Measurements from ENCODE around the gene NUBPL.
"Not testable (repeated sequence)": the region's sequence is repeated elsewhere in the genome, so short reads cannot be mapped to it uniquely, and the experiment has no call there.

NUBPL gene

DNA sequence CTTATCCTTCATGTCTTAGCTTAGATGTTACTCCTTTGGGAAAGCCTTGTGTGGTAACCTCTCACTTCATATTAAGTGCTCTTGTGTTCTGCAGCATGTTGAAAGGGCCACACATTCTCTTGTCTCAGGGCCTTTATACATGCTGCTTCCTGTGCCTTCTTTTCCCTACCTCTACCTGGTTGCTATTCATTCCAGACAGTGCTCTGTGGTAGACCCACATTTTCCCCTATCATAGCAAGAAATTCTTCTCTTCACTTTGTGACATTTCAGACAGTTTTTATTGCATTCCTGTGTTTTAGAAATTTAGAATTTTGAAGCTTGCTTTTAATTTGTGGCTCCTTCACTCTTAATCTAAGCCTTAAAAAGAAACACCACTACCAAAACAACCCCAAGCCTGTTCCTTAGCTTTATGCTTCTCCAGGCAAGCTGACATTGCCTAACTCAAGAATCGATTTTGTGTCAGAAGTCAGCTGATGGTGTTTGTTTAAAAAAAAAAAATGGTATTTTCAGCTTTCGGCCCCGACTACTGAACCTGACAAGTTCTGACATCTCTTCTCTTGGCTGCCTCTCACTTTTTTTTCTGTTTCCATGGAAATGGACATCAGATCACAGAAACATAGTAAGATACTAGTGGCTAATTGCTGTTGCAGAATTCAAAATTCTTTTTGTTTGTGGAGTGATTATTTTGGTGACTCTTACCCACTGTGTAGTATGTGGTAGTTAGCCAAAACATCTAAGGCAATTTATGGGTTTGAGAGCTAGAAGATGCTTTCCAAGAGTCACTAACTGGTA, 156.3 kb downstream of the NUBPL start:
- H3K27me3 Mint-ChIP-seq, result no peaks in the 10 kb centered on the region
- ATAC-seq (no peak), DNase-seq (no peak)
- peaks cover 5 to 14% of the 10 kb centered on the region in 2 donors for H3K9me3 Mint-ChIP-seq
- peak overlapping the region in 1 of 2 donors; percentile 28 for H3K27ac Mint-ChIP-seq
- H3K4me3 Mint-ChIP-seq, result no peak overlapping the region
- no peaks in the 10 kb centered on the region for H3K4me1 Mint-ChIP-seq

DNA sequence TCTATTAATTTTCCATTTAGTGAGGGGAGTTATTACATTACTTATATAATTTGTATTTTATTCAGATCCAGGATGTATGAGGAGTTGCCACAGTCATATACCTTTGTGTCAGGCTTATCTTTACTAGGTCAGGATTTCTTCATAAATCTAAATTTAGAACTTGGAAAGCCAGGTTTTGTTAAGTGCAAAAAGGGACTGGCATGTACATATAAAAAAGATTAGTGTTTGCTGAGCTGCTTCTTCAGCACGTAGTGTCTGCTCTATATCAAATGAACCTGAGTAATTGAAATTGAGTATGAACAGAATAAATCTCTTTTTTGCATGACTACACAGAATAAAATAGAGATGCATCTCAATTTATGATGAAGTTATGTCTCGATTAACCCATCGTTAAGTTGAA, 157.4 kb downstream of the NUBPL start:
- H3K4me3 Mint-ChIP-seq, result no peak overlapping the region
- no peak overlapping the region for H3K27ac Mint-ChIP-seq
- H3K27me3 Mint-ChIP-seq, result no peaks in the 10 kb centered on the region
- no peak for ATAC-seq
- no peak for DNase-seq
- H3K9me3 Mint-ChIP-seq, result peaks cover 12 to 14% of the 10 kb centered on the region in 2 donors
- H3K4me1 Mint-ChIP-seq, result no peaks in the 10 kb centered on the region

DNA sequence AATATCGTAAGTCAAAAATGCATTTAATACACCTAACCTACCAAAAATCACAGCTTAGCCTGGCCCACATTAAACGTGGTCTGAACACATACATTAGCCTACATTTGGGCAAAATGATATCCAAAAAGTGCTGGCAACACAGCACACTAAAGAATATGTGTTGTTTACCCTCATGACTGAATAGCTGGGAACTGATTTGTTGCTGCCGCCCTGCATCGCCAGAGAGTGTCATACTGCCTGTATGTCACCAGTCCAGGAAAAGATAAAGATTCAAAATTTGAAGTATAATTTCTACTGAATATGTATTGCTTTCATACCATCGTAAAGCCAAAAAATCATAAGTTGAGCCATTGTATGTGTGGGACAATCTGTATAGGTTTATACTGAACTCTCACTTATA, 157.8 kb downstream of the NUBPL start:
- H3K4me1 Mint-ChIP-seq, result no peaks in the 10 kb centered on the region
- H3K27ac Mint-ChIP-seq, result no peak overlapping the region
- DNase-seq (no peak), ATAC-seq (no peak)
- H3K27me3 Mint-ChIP-seq, result no peaks in the 10 kb centered on the region
- H3K4me3 Mint-ChIP-seq, result no peak overlapping the region
- H3K9me3 Mint-ChIP-seq, result peaks cover 13 to 14% of the 10 kb centered on the region in 2 donors

DNA sequence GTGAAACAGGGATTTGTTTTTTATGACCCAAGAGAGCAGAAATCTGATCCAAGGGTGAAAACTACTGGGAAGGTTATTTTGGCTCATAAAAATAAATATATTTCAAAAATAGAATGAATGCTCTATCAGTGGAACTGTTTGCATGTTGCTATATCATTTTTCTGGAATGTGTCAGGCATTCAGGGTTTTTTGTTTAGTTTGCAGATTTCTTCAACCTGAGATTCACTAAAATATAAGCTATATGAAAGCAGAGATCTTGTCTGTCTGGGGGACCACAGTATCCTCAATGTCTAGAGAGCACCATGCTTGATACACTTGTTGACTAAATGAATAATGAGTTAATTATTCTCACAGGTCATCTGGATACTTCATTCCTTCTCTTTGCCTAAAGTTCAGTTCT, 165.1 kb downstream of the NUBPL start:
- H3K4me3 Mint-ChIP-seq, result no peak overlapping the region
- no peaks in the 10 kb centered on the region for H3K4me1 Mint-ChIP-seq
- no peak overlapping the region for H3K27ac Mint-ChIP-seq
- H3K27me3 Mint-ChIP-seq, result no peaks in the 10 kb centered on the region
- H3K9me3 Mint-ChIP-seq, result peaks cover 16 to 23% of the 10 kb centered on the region in 2 donors
- DNase-seq, result no peak
- no peak for ATAC-seq

DNA sequence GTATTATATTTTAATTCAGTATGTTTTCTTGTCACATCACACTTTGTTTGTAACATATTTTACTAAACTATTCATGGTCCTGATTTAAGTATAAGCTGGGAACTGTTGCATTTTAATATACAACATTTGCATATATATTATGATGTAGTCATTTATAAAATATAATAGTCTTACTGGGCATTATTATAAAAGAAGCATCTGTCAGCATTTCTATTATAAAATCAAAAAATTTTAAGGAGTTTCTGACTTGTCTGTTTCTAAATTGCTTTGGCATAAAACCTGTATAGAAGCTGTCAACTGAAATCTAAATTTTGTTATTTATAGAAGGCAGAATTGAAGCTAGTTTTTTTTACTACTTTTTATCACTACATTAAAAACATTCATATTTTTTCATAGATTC, 166.6 kb downstream of the NUBPL start:
- DNase-seq (no peak), ATAC-seq (no peak)
- no peaks in the 10 kb centered on the region for H3K4me1 Mint-ChIP-seq
- no peak overlapping the region for H3K27ac Mint-ChIP-seq
- peaks cover 12 to 16% of the 10 kb centered on the region in 2 donors for H3K9me3 Mint-ChIP-seq
- no peak overlapping the region for H3K4me3 Mint-ChIP-seq
- no peaks in the 10 kb centered on the region for H3K27me3 Mint-ChIP-seq

DNA sequence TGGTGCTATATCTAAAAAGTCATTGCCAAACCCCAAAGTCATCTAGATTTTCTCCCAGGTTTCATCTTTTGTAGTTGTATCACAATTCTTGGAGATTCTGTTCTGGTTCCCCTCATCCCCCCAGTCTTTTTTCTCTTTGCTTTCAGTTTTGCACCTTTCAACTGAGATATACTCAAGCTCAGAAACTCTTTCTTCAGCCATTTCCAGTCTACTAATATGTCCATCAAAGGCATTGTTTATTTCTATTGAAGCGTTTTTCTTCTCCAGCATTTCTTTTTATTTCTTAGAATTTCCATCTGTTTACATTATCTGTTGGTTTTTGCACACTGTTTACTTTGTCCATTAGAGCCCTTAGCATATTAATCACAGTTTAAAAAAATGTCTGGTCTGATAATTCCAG, 179.5 kb downstream of the NUBPL start:
- no peaks in the 10 kb centered on the region for H3K27me3 Mint-ChIP-seq
- ATAC-seq (no peak), DNase-seq (no peak)
- H3K4me3 Mint-ChIP-seq, result no peak overlapping the region
- peak overlapping the region in 1 of 2 donors; percentile 1 for H3K27ac Mint-ChIP-seq
- H3K9me3 Mint-ChIP-seq, result peaks cover 24 to 26% of the 10 kb centered on the region in 2 donors
- H3K4me1 Mint-ChIP-seq, result no peaks in the 10 kb centered on the region

DNA sequence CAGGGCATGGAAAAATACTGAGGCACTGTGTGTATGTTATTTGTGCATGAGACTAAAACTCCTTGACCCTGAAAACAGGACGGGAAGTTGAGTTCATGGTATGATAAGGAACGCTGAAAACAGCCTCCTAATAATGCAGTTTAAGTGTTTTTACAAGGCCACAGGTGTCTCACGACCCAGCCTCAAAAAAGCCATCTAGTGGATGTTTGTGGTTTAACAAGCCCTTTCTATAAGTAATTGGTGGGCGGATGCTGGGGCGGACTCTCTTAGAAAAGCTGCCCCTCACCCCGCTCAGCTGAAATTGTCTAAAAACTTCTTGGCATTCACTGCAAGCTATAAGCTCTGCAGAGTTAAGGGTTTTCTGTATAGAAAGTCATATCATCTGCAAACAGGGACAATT, 184.5 kb downstream of the NUBPL start:
- no peaks in the 10 kb centered on the region for H3K27me3 Mint-ChIP-seq
- H3K27ac Mint-ChIP-seq, result no peak overlapping the region
- no peaks in the 10 kb centered on the region for H3K4me1 Mint-ChIP-seq
- ATAC-seq (no peak), DNase-seq (no peak)
- H3K9me3 Mint-ChIP-seq, result peaks cover 44 to 47% of the 10 kb centered on the region in 2 donors
- H3K4me3 Mint-ChIP-seq, result no peak overlapping the region

DNA sequence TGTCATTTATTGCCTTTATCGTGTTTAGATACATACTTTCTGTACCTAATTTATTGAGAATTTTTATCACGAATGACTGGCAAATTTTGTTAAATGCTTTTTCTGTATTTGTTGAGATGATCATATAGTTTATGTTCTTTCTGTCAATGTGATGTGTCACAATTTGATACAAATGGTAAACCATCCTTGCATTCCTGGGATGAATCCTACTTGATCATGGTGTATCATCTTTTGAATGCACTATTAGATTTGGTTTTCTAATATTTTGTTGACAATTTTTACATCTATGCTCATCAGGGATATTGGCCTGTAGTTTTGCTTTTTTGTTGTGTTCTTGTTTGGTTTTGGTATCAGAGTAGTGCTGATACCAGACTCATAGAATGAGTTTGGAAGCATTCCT, 185.1 kb downstream of the NUBPL start:
- ATAC-seq, result no peak
- no peaks in the 10 kb centered on the region for H3K27me3 Mint-ChIP-seq
- H3K4me3 Mint-ChIP-seq, result no peak overlapping the region
- no peak for DNase-seq
- H3K9me3 Mint-ChIP-seq, result peaks cover 45 to 48% of the 10 kb centered on the region in 2 donors
- no peak overlapping the region for H3K27ac Mint-ChIP-seq
- no peaks in the 10 kb centered on the region for H3K4me1 Mint-ChIP-seq

DNA sequence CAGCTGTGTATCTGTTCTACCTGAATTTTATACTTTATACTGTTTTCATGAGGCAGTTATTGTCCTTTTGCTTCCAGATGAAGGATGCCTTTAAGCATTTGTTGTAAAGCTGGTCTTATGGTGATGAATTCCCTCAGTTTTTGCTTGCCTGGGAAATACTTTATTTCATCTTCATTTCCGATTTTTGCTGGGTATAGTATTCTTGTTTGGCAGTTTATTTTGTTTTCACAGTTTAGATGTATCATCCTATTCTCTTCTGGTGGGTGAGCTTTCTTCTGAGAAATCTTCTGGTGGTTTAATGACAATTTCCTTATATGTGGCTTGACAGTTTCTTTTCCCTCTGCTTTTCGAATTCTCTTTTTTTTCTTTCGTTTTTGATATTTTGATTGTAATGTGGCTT, 188.1 kb downstream of the NUBPL start:
- H3K9me3 Mint-ChIP-seq, result peaks cover 40 to 66% of the 10 kb centered on the region in 2 donors
- no peak overlapping the region for H3K4me3 Mint-ChIP-seq
- no peaks in the 10 kb centered on the region for H3K4me1 Mint-ChIP-seq
- H3K27me3 Mint-ChIP-seq, result no peaks in the 10 kb centered on the region
- ATAC-seq (no peak), DNase-seq (no peak)
- H3K27ac Mint-ChIP-seq, result no peak overlapping the region

DNA sequence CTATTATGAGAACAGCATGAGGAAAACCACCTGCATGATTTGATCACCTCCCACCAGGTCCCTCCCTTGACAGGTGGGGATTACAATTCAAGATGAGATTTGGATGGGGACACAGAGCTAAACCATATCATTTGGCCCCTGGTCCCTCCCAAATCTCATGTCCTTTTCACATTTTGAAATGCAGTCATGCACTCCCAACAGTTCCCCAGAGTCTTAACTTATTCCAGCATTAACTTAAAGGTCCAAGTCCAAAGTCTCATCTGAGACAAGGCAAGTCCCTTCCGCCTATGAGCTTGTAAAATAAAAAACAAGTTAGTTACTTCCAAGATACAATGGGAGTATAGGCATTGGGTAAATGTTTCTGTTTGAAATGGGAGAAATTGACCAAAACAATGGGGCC, 189.8 kb downstream of the NUBPL start:
- H3K27ac Mint-ChIP-seq, ATAC-seq, H3K27me3 Mint-ChIP-seq, H3K4me1 Mint-ChIP-seq, H3K4me3 Mint-ChIP-seq, DNase-seq: not testable (repeated sequence)
- H3K9me3 Mint-ChIP-seq, result peaks cover 40 to 62% of the 10 kb centered on the region in 2 donors

DNA sequence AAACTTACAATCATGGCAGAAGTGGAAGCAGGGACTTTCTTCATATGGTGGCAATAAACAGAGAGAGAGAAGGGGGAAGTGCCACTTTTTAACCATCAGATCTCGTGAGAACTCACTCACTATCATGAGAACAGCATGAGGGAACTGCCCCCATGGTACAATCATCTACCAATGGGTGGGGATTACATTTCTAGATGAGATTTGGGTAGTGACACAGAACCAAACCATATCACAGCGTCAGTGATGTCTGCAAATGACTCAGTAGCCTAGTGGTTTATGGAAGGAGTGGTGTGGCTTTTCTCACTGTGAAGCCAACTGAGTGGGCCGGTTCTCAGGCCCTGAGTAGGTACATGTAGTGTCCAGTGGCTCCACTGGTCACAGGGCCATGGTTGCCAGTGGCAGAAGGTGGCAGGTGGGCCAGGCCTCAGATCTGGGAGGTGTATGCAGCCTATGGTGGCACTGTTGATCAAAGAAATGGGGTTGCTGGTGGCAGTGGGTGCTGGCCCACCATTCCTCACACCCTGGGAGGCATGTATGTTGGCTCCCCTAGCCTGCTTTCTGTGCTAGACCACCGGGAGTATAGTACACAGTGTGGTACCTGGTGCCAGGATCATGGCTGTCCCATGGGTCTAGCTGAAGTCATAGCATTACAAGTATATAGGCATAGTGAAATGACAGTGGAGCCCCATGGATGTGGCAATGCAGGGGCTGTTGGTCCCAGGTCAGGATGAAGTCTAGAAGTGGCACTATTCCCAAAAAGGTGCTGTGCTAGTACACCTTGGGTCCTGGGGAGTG, 191.9 kb downstream of the NUBPL start:
- H3K9me3 Mint-ChIP-seq, result peaks cover 40 to 52% of the 10 kb centered on the region in 2 donors
- DNase-seq (no peak), ATAC-seq (peak; percentile 42)
- H3K27ac Mint-ChIP-seq, result no peak overlapping the region
- H3K4me3 Mint-ChIP-seq, result no peak overlapping the region
- no peaks in the 10 kb centered on the region for H3K27me3 Mint-ChIP-seq
- H3K4me1 Mint-ChIP-seq, result no peaks in the 10 kb centered on the region

DNA sequence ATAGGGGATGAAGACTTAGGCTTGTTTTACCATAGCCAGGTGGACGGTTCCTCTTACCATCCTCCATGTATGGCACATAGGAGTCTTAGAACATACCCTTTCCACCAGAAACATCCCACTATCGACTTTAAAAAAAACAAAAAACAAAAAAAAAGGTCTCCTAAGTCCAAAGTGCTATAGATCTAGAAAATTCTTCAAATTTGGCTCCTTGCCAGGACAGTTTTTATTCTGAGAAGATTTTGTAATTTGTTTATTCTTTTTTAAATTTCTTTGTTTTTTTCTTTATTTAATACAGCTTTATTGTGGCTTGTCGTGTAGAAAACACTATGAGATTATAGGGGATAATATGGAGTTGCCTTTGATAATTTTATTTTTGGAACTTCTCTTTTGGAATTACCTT, 197.7 kb downstream of the NUBPL start:
- no peaks in the 10 kb centered on the region for H3K4me1 Mint-ChIP-seq
- H3K4me3 Mint-ChIP-seq, result no peak overlapping the region
- ATAC-seq, result no peak
- peaks cover 4 to 8% of the 10 kb centered on the region in 2 donors for H3K9me3 Mint-ChIP-seq
- no peaks in the 10 kb centered on the region for H3K27me3 Mint-ChIP-seq
- no peak overlapping the region for H3K27ac Mint-ChIP-seq
- DNase-seq, result no peak

DNA sequence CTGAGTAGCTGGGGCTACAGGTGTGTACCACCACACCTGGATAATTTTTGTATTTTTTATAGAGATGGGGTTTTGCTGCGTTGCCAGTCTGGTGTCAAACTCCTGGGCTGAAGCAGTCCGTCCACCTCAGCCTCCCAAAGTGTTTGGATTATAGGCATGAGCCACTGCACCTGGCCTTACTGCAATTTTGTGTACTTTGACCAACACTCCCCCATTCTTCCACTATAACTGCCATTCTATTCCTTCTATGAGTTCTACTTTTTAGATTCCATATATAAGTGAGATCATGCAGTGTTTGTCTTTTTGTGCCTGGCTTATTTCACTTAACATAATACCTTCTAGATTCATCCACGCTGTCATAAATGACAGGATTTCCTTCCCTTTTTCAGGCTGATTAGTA, 199.1 kb downstream of the NUBPL start:
- no peak for DNase-seq
- ATAC-seq, result no peak
- no peak overlapping the region for H3K4me3 Mint-ChIP-seq
- H3K9me3 Mint-ChIP-seq, result peaks cover 0 to 8% of the 10 kb centered on the region in 2 donors
- peak overlapping the region in 1 of 2 donors; percentile 28 for H3K27ac Mint-ChIP-seq
- no peaks in the 10 kb centered on the region for H3K4me1 Mint-ChIP-seq
- no peaks in the 10 kb centered on the region for H3K27me3 Mint-ChIP-seq

DNA sequence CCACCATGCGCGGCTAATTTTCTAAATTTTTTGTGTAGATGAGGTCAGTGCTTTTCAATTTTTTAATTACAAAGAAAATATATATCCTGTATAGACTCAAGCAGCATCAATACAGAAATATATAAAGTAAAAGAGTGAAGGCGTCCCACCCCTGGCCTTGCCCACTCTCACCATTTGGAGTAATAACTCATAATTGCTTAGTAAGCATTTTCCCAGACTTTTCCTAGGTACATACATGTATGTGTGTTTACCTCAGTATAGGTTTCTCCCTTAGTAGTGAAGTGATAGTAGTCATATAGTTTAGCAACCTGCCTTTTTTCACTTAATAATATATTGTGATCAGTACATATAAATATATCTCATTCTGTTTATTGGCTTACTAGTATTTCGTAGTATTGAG, 200.1 kb downstream of the NUBPL start:
- Mint-ChIP-seq H3K4me3 (no peak overlapping the region), H3K9me3 (peaks cover 0 to 8% of the 10 kb centered on the region in 2 donors), H3K4me1 (no peaks in the 10 kb centered on the region), H3K27me3 (no peaks in the 10 kb centered on the region), H3K27ac (no peak overlapping the region)
- no peak for DNase-seq
- ATAC-seq, result no peak

DNA sequence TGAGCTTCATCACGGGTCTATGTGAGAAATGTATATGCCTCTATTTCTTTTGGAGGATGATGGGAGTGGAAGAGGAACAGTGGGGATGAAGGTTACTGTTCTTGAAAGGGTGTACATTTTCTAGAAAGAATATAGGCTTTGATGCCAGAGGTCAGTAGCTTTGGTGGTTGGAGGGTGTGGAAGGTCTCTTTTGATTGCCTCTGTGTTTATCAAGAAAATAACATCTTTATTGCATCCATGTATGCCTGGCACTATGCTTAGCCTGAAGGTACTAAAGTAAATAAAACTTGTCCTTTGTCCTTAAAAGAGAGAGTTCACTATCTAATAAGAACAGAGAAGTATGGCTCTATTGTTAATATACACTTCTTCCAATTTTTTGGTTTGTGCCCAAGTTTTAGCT, 201.8 kb downstream of the NUBPL start:
- Mint-ChIP-seq H3K4me1 (no peaks in the 10 kb centered on the region), H3K27ac (no peak overlapping the region), H3K4me3 (no peak overlapping the region), H3K27me3 (no peaks in the 10 kb centered on the region), H3K9me3 (no peaks in the 10 kb centered on the region)
- DNase-seq (no peak), ATAC-seq (no peak)

DNA sequence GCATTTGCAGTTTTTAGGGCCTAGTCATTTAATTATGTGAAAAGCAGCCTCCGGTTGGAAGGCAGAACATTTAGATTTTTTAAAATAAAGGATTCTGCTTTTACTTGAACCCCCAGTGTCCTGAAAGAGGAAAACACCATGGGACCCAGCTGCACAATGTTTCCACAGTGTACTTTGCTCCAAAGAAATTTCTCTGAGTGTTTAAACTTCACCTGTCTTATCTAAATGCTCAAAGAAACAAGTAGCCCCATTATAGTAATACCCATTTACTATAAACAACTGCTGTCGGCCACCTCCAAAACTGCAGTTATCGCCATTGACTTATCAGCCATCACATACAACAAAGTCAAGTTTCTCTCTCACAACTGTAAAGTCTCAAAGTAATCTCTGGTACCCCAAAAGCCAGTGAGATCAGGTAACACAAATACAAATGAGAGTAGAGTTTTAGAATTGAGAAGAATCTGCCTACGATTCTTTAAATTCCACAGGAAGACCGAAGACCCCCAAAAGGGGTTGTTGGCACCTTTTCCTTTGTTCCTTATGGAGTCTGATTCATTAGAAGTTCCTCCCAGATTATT, 205.2 kb downstream of the NUBPL start:
- Mint-ChIP-seq H3K27me3 (no peaks in the 10 kb centered on the region), H3K4me1 (peaks cover 6% of the 10 kb centered on the region), H3K9me3 (no peaks in the 10 kb centered on the region), H3K4me3 (no peak overlapping the region), H3K27ac (no peak overlapping the region)
- no peak for ATAC-seq
- DNase-seq, result no peak

Data from stimulated activated naive CD8-positive, alpha-beta T cell treated with anti-CD3 and anti-CD28 coated beads, Interleukin-15, amount 100 ng/mL, for 72 hours (primary cell).